ENCODE measurements around the gene AGPAT1. TPM values are rescaled to one million over a fixed set of nuclear protein-coding genes. Genes with fewer than 3 reads are reported as not detected.
"Not testable (repeated sequence)": the region's sequence is repeated elsewhere in the genome, so short reads cannot be mapped to it uniquely, and the experiment has no call there.

AGPAT1 gene
- 13.6 TPM for total RNA-seq

GRCh38 chr6:32175711-32176475, at the start of gene AGPAT1:
TSS of gene AGPAT1 (minus strand) at chr6:32176084. CDS start at chr6:32171496, 4,588 bp downstream.
- DNase-seq, result peak; percentile 94

- DNase-seq, result no peak
Measured at GRCh38 chr6:32224696-32225095, 48.8 kb upstream of the AGPAT1 start.

- DNase-seq, result no peak
Measured at GRCh38 chr6:32223258-32224235, 47.7 kb upstream of the AGPAT1 start, which contains the start of gene NOTCH4. TSS of gene NOTCH4 (minus strand) at chr6:32224067. CDS start at chr6:32223928, 139 bp downstream.

- no peak for DNase-seq
Measured at GRCh38 chr6:32222333-32223230, 46.7 kb upstream of the AGPAT1 start.

- DNase-seq, result no peak
Measured at GRCh38 chr6:32220021-32220420, 44.1 kb upstream of the AGPAT1 start.

GRCh38 chr6:32218167-32218566, 42.3 kb upstream of the AGPAT1 start:
- no peak for DNase-seq

GRCh38 chr6:32216998-32217397, 41.1 kb upstream of the AGPAT1 start:
- no peak for DNase-seq

GRCh38 chr6:32216285-32216684, 40.4 kb upstream of the AGPAT1 start:
- DNase-seq, result no peak

GRCh38 chr6:32215617-32216016, 39.7 kb upstream of the AGPAT1 start:
- DNase-seq, result no peak

- no peak for DNase-seq
Measured at GRCh38 chr6:32214126-32214525, 38.2 kb upstream of the AGPAT1 start.

- no peak for DNase-seq
Measured at GRCh38 chr6:32213649-32214048, 37.8 kb upstream of the AGPAT1 start.

GRCh38 chr6:32212076-32212760, 36.3 kb upstream of the AGPAT1 start:
- DNase-seq, result no peak

GRCh38 chr6:32211432-32211831, 35.5 kb upstream of the AGPAT1 start:
- not testable (repeated sequence) for DNase-seq

GRCh38 chr6:32210191-32210601, 34.3 kb upstream of the AGPAT1 start:
- no peak for DNase-seq

GRCh38 chr6:32208996-32209395, 33.1 kb upstream of the AGPAT1 start:
- no peak for DNase-seq

GRCh38 chr6:32204268-32204715, 28.4 kb upstream of the AGPAT1 start:
- no peak for DNase-seq

GRCh38 chr6:32203426-32204267, 27.8 kb upstream of the AGPAT1 start:
- no peak for DNase-seq

GRCh38 chr6:32202186-32202585, 26.3 kb upstream of the AGPAT1 start:
- no peak for DNase-seq

GRCh38 chr6:32200711-32201475, 25.0 kb upstream of the AGPAT1 start:
- no peak for DNase-seq

Data from skin of body (tissue), 2 donors.